Ectodermal cell (in vitro differentiated cells): Measurements from ENCODE around the gene RPL36.
"Not testable (repeated sequence)": the region's sequence is repeated elsewhere in the genome, so short reads cannot be mapped to it uniquely, and the experiment has no call there.

Source experiments
- H3K27ac ChIP-seq: 2 replicates; pipeline ENCODE4 v1.7.0; 2013; ENCODE audit warnings: mild to moderate bottlenecking, low read depth, low read length; ENCODE audit not compliant: insufficient read depth, poor library complexity, severe bottlenecking
- H3K27me3 ChIP-seq: 2 replicates; pipeline ENCODE4 v1.7.0; 2013; ENCODE audit warnings: mild to moderate bottlenecking, low read length; ENCODE audit not compliant: insufficient read depth, control insufficient read depth, poor library complexity, severe bottlenecking
- H3K36me3 ChIP-seq: one replicate; pipeline ENCODE4 v1.7.0; 2013; ENCODE audit warnings: low read length; ENCODE audit not compliant: control insufficient read depth, insufficient read depth
- H3K4me1 ChIP-seq: one replicate; pipeline ENCODE4 v1.7.0; 2013; ENCODE audit warnings: low read length; ENCODE audit not compliant: control insufficient read depth, insufficient read depth
- H3K4me3 ChIP-seq: 2 replicates; pipeline ENCODE4 v1.7.0; 2013; ENCODE audit warnings: low read depth, low read length, control low read depth; ENCODE audit not compliant: insufficient read depth
- H3K9me3 ChIP-seq: 2 replicates; pipeline ENCODE4 v1.7.0; 2013; ENCODE audit warnings: mild to moderate bottlenecking, low read length, moderate library complexity; ENCODE audit not compliant: control insufficient read depth
- WGBS, 2 experiments: methylation state at CpG; one replicate each; pipeline ENCODE4 v1.1.7; 2013; ENCODE audit warnings: missing lambda C conversion rate in 2 of 2; 5-methylcytosine and 5-hydroxymethylcytosine counted together

The RPL36 gene

GRCh38 chr19:5695649-5696195 is 5.6 kb downstream of the RPL36 start:
- WGBS, 2 experiments: 95% methylated on average over 28 of the region's 28 CpGs
- Histone ChIP-seq H3K27me3 (no peaks in the 10 kb centered on the region), H3K4me1 (no peaks in the 10 kb centered on the region), H3K27ac (no peak overlapping the region), H3K4me3 (no peak overlapping the region), H3K9me3 (no peaks in the 10 kb centered on the region), H3K36me3 (peaks cover 32% of the 10 kb centered on the region)

DNA sequence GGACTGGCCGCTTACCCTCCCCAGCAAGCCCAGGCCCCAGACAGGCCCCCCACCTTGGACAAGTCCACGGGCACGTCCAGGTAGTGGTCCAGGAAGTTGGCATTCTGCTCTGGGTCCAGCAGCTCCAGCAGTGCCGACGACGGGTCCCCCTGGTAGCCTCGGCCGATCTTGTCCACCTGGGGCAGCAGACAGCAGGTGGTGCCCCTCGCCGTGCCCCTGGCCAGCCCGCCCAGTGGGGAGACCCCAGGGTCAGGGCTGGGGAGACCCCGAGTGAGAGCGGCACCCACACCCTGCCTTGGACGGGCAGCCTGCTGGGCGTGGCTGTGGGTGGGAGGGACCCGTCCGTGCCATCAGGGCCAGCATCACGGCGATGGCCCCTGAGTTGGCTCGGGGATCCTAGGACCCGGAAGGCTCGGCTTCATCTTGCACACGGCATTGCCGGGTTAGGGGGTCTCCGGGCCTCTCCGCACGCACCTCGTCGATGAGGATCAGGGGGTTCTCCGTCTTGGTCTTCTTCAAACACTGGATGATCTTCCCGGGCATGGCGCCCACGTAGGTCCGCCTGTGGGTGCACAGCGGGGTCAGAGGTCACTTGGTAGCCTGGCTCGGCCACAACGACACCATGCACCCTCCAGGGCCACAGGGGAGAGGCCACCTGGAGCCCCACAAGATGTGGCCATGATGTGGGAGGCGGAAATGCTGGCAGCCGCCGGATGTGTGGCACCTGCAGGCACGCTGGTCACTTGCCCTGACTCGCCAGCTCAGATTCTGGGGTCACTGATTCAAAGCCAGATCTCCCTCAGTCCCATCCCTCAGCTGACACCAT is 6.3 kb downstream of the RPL36 start:
- WGBS, 2 experiments: 94 to 95% methylated on average over 42 of the region's 42 CpGs
- Histone ChIP-seq H3K27me3 (no peaks in the 10 kb centered on the region), H3K27ac (no peak overlapping the region), H3K4me3 (no peak overlapping the region), H3K4me1 (no peaks in the 10 kb centered on the region), H3K36me3 (peaks cover 38% of the 10 kb centered on the region), H3K9me3 (no peaks in the 10 kb centered on the region)

DNA sequence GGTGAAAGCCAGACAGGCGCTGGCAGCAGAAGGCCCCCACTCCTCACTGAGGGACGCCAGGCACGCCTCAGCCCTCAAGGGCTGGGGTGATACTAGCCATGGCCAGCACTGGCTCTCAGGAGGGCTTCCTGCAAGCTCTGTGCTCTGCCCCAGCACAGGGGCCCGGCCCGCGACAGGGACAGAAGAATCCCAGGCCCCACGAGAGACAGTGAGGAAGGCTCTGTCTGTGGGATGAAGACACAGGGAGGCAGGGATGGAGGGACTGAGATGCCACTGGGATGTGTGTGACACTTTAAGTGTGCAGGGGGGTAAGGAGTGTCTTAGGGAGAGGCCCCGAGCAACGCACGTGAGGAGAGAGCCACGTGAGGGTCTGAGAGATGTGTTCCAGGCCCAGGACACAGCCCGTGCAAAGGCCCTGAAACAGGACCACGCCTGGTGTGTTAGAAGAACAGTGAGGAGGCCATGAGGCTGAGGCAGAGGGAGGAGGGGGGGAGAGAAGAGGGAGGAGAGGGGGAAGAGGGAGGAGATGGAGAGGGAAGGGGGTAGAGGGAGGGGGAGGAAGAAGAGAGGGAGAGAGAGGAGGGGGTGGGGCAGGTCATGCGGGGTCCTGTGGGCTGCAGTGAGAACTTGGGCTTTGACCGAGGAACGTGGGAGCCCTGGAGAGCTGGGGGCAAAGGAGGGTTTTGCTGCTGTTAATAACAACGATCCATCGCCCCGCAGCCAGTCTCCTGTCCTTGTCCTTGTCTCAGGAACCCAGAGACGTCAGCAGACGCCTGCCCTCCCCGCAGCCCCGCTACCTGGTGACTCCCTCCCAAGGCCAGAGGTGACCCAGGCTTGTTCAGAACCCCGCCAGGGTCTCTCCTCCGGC is 7.2 kb downstream of the RPL36 start:
- H3K9me3 ChIP-seq: no peaks in the 10 kb centered on the region
- no peak overlapping the region for H3K4me3 ChIP-seq
- H3K27ac ChIP-seq: no peak overlapping the region
- peaks cover 38% of the 10 kb centered on the region for H3K36me3 ChIP-seq
- no peaks in the 10 kb centered on the region for H3K4me1 ChIP-seq
- no peaks in the 10 kb centered on the region for H3K27me3 ChIP-seq
- 90 to 91% methylated on average over 25 of the region's 25 CpGs for WGBS, 2 experiments

GRCh38 chr19:5697890-5698634 is 8.0 kb downstream of the RPL36 start:
- H3K27ac ChIP-seq: no peak overlapping the region
- H3K4me3 ChIP-seq: no peak overlapping the region
- H3K4me1 ChIP-seq: no peaks in the 10 kb centered on the region
- no peaks in the 10 kb centered on the region for H3K9me3 ChIP-seq
- peaks cover 30% of the 10 kb centered on the region for H3K36me3 ChIP-seq
- no peaks in the 10 kb centered on the region for H3K27me3 ChIP-seq
- WGBS, 2 experiments: 92 to 93% methylated on average over 30 of the region's 30 CpGs

DNA sequence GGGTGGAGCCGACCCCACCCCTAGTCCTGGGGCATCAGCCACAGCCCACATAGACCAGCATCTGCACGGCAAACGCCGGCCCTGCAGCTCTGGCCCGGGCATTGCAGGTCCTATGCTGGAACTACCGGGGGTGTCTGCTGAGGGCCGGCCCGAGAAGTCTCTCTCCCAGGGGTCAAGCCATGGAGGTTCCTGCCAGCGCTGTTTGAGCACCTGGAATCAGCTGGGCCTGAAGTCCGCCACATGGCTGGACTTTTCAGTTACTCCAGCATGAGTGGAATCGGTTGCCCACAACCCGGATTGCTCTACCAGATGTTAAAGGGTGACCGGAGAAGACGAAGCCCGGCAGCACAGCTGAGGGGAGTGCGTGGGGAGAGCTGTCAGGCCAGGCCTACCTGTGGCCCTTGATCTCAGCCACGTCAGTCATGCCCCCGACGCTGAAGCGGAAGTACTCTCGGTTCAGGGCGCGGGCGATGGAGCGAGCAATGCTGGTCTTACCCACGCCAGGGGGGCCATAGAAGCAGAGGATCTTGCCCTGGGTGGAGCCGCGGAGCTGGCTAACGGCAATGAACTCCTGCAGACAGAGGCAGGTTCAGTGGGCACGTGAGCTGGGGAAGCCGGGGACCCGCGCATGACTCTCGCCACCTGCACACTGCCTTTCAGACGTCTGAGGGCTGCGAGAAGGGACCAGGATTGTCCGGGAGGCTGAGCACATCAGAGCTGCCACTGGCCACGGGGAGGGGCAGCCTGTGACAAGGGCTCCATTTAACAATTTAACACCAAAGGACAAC is 8.7 kb downstream of the RPL36 start:
- no peak overlapping the region for H3K27ac ChIP-seq
- no peak overlapping the region for H3K4me3 ChIP-seq
- 96% methylated on average over 38 of the region's 38 CpGs for WGBS, 2 experiments
- no peaks in the 10 kb centered on the region for H3K9me3 ChIP-seq
- no peaks in the 10 kb centered on the region for H3K27me3 ChIP-seq
- peaks cover 25% of the 10 kb centered on the region for H3K36me3 ChIP-seq
- no peaks in the 10 kb centered on the region for H3K4me1 ChIP-seq

GRCh38 chr19:5700455-5701092 is 10.5 kb downstream of the RPL36 start:
- 96 to 97% methylated on average over 22 of the region's 22 CpGs for WGBS, 2 experiments
- Histone ChIP-seq H3K36me3 (peaks cover 35% of the 10 kb centered on the region), H3K4me1 (no peaks in the 10 kb centered on the region), H3K9me3 (no peaks in the 10 kb centered on the region), H3K27ac (no peak overlapping the region), H3K4me3 (no peak overlapping the region), H3K27me3 (no peaks in the 10 kb centered on the region)

GRCh38 chr19:5702053-5702410 is 11.9 kb downstream of the RPL36 start:
- 95 to 99% methylated on average over 17 to 28 of the region's 28 CpGs for WGBS, 2 experiments
- H3K27ac ChIP-seq, H3K4me1 ChIP-seq, H3K4me3 ChIP-seq, H3K27me3 ChIP-seq, H3K9me3 ChIP-seq: not testable (repeated sequence)
- H3K36me3 ChIP-seq: peaks cover 38% of the 10 kb centered on the region

- no peaks in the 10 kb centered on the region for H3K9me3 ChIP-seq
- no peaks in the 10 kb centered on the region for H3K4me1 ChIP-seq
- no peak overlapping the region for H3K27ac ChIP-seq
- H3K27me3 ChIP-seq: no peaks in the 10 kb centered on the region
- peaks cover 48% of the 10 kb centered on the region for H3K36me3 ChIP-seq
- WGBS, 2 experiments: 95 to 96% methylated on average over 40 of the region's 40 CpGs
- H3K4me3 ChIP-seq: no peak overlapping the region
Measured at GRCh38 chr19:5703819-5704818, 14.0 kb downstream of the RPL36 start.
